Nephron progenitor cell (in vitro differentiated cells): ENCODE measurements around the gene POFUT1.

Experiments used
- DNase-seq: peaks from one replicate; pipeline ENCODE4 v3.0.0; 2021
- H3K27ac Mint-ChIP-seq: 2 replicates; pipeline ENCODE4 v1.8.0; 2021; ENCODE audit warnings: mild to moderate bottlenecking, moderate library complexity, mixed read lengths
- H3K27me3 Mint-ChIP-seq: 2 replicates; pipeline ENCODE4 v1.8.0; 2021; ENCODE audit warnings: mild to moderate bottlenecking, low read depth, mixed read lengths; ENCODE audit not compliant: poor library complexity
- H3K36me3 Mint-ChIP-seq: 2 replicates; pipeline ENCODE4 v1.8.0; 2021; ENCODE audit warnings: low read depth, mixed read lengths
- H3K4me1 Mint-ChIP-seq: 2 replicates; pipeline ENCODE4 v1.8.0; 2021; ENCODE audit warnings: mixed read lengths
- H3K4me3 Mint-ChIP-seq: 2 replicates; pipeline ENCODE4 v1.8.0; 2021; ENCODE audit warnings: mild to moderate bottlenecking, moderate library complexity, mixed read lengths
- H3K9me3 Mint-ChIP-seq: 2 replicates; pipeline ENCODE4 v1.8.0; 2021; ENCODE audit warnings: mild to moderate bottlenecking, moderate library complexity, mixed read lengths
- TF ChIP-seq, protein P1 (sequence below): fragments of 200-600 bp; sonication (generic); IDR thresholded peaks from 2 replicates; pipeline ENCODE4 v1.5.0; 2021; ENCODE audit warnings: antibody characterized with exemption

Gene POFUT1

DNA sequence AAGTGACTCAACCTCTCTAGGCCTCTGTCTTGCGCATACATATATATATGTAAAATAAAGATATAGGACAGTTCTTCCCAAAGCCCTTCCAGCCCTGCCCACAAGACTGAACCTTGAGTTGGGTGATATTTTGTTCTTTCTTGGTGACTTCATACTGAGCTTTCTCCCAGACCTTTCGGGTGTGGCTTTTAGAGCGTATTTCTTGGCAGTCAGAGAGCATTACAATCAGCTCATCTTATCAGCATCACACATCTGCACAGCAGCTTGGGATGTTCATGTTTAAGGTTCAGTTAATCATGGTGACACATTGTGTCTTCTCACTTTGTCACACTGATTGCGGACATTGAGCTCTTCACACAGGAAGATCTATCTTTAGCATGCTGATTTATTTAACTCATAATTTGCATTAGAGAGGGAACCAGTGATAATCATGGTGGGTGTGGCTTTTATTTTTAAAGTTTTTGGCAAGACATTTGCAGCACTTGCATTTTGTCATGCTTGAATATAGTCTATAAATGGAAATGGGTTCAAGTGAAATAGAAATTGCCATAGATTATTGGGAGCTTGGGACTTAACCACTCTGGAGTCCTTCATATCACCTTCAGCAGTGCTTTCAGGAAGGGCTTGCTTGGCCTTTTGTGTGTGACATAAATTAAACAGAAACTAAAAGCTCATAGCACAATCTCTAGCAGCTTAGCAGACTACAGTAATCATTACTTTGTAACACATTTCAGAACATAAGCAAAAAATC, 78.1 kb downstream of the POFUT1 start:
- TF ChIP-seq, protein P1, sequence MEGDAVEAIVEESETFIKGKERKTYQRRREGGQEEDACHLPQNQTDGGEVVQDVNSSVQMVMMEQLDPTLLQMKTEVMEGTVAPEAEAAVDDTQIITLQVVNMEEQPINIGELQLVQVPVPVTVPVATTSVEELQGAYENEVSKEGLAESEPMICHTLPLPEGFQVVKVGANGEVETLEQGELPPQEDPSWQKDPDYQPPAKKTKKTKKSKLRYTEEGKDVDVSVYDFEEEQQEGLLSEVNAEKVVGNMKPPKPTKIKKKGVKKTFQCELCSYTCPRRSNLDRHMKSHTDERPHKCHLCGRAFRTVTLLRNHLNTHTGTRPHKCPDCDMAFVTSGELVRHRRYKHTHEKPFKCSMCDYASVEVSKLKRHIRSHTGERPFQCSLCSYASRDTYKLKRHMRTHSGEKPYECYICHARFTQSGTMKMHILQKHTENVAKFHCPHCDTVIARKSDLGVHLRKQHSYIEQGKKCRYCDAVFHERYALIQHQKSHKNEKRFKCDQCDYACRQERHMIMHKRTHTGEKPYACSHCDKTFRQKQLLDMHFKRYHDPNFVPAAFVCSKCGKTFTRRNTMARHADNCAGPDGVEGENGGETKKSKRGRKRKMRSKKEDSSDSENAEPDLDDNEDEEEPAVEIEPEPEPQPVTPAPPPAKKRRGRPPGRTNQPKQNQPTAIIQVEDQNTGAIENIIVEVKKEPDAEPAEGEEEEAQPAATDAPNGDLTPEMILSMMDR: no peak
- no peaks in the 10 kb centered on the region for H3K9me3 Mint-ChIP-seq
- H3K27me3 Mint-ChIP-seq: no peaks in the 10 kb centered on the region
- no peak overlapping the region for H3K27ac Mint-ChIP-seq
- no peaks in the 10 kb centered on the region for H3K4me1 Mint-ChIP-seq
- DNase-seq: no peak
- peaks cover 11% of the 10 kb centered on the region for H3K36me3 Mint-ChIP-seq
- no peak overlapping the region for H3K4me3 Mint-ChIP-seq

DNA sequence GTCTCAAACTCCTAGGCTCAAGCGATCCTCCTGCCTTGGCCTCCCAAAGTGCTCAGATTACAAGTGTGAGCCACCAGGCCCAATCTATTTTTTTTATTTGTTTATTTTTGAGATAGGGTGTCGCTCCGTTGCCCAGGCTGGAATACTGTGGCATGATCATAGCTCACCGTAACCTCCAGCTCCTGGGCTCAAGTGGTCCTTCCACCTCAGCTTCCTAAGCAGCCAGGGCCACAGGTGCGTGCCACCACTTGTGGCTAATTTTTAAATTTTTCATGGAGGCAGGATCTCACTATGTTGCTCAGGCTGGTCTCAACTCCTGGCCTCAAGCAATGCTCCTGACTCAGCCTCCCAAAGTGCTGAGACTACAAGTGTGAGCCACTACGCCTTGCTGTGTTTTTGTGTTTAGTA, 79.6 kb downstream of the POFUT1 start:
- Mint-ChIP-seq H3K9me3 (no peaks in the 10 kb centered on the region), H3K4me3 (no peak overlapping the region), H3K27ac (no peak overlapping the region), H3K4me1 (no peaks in the 10 kb centered on the region), H3K27me3 (no peaks in the 10 kb centered on the region), H3K36me3 (peaks cover 5% of the 10 kb centered on the region)
- no peak for DNase-seq
- TF ChIP-seq, protein P1: no peak
